GM18858 (cell line): ENCODE results near the gene GPR176.
A peak's percentile ranks its signal among the peaks of the same experiment; 100 is the strongest.

Experiments used
- ATAC-seq: cut with Tn5 transposase; IDR thresholded peaks from one replicate; pipeline ENCODE4 v1.9.1; 2021; ENCODE audit not compliant: unreplicated experiment

GPR176 gene

DNA sequence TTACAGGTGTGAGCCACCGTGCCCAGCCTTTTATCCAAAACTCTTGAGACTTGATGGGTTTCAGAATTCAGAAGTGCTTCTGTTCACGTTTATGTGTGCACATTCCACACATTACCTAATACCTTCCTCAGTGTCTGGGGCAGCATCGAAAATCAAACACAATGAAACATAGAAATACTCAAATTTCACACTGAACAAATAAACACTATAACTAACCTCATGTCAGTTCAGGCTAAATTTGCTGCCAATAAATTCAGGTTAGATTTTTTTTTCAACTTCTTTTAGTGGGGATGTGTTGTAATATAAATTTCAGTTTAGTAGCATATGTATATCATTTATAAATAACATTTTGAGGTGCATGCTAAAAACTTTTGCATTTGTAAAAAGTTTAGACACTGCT is 16.6 kb upstream of the GPR176 start:
- no peak for ATAC-seq

DNA sequence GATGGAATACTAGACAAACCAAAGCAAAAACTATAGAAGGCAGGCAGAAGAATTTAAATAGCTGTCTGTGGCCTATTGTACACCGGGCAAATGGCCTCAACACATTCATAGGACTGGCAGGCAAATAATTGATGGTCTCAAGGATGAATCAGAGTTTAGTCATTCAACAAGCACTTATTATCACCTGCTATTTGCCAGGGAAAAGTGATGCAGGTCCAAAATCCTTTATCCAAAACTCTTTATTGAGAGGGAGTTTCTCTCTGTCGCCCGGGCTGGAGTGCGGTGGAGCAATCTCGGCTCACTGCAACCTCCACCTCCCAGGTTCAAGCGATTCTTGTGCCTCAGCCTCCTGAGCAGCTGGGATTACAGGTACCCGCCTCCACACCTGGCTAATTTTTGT is 16.1 kb upstream of the GPR176 start:
- no peak for ATAC-seq

DNA sequence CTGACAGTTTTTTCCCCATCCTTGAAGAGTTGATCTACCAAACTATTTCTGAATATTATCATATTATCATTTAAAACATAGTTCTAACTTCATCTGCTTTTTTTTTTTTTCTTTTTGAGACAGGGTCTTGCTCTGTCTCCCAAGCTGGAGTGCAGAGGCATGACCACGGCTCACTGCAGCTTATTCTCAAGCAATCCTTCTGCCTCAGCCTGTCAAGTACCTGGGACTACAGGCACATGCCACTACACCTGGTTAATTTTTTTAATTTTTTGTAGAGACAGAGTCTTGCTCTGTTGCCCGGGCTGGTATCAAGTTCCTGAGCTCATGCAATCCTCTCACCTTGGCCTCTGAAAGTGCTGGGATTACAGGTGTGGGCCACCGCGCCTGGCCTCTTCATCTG is 15.2 kb upstream of the GPR176 start:
- ATAC-seq: no peak

DNA sequence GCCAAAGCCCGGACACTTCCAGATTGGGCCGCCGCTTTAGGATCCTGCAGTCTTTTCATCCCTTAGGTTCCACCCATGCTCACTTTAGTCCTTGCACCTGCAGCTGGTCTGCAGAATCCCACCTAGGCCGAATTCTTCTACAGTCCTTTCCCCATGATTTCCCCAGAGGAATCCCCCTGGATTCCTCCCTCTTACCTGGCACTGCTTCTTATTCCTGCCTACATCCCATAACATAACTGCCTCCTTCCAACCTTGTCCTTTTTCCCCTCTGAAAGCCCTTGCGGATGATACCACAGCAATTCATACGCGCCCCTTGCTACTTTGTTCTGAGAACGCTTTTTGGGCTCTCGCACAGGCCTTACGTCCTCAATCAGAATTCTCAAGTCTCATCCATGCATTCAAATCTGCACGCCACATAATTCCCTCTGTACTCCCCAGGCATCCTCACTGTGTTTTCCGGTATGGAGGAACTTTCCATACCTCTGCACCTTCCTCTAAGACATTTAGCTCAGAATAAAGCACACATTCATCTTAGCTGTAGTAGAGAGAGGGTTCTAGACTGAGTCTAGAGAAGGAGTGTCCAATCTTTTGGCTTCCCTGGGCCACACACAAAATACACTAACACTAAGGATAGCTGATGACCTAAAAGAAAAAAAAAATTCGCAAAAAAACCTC is 14.5 kb upstream of the GPR176 start:
- no peak for ATAC-seq

DNA sequence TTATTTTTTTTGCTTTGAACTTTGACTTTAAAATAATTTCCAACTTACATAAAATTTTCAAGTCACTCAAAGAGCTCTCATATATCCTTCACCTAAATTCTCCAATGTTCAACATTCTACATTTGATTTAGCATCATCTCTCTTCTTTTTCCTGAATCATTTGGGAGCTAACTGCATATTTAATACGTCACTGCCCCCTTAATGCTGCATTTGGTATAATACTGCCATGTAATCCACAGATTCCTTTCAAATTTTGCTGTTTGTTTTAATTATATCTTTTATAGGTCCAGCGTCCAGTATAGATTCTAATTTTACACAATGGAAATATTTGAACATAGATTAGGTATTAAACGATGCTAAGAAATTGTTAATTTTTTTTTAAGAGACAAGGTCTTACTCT is 11.5 kb upstream of the GPR176 start:
- ATAC-seq: no peak

DNA sequence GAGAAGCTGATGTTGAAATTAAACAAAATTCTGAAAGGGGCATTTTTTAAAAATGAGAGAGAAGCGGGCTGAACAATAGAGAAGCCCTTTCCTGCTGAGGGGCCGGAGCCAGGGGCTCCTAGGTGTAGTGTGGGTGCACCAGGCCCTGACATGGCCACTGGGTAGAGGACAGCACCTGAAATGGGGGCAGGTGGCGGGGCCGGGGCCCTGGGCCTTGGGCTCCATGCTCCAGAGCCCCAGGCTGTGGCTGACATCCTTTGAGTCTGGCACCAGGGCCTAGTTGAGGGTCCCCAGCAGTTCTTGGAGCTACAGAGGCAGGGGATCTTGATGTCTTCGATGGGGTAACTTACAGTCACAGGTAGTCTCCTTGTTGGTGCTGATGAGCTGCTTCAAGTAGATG is 6.5 kb upstream of the GPR176 start:
- ATAC-seq: no peak

DNA sequence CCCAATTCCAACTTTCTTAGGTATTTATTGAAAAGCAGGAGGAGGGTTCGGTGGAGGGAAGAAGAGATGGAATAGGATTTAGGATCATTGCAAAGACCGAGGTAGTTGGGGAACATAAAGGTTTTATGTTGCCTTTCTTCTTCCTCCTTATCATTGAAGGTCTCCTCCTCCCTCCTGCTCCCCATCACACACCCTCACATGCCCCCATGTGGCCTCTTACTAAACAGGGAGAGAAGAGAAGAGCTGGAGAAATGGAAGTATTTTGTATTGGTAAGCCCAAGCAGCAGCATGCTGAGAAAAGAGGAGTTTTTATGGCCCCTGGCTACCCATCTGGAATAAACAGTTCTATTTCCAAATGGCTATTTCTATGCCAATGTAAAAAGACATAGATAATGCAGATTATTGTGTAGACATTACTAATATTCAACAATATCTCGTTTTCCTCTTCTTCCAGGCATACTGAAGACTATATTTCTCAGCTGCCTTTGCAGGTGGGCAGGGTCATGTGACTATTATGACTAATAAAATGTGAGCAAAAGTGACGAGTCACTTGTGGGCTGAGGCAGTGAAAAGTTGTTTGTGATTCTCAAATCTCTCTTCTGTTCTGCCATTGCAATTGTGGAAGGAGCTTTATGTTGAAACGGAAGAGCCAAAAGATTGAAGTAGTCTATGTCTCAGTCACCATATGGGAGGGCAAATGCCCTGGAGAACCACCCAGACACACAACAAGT is 5.2 kb upstream of the GPR176 start:
- no peak for ATAC-seq

DNA sequence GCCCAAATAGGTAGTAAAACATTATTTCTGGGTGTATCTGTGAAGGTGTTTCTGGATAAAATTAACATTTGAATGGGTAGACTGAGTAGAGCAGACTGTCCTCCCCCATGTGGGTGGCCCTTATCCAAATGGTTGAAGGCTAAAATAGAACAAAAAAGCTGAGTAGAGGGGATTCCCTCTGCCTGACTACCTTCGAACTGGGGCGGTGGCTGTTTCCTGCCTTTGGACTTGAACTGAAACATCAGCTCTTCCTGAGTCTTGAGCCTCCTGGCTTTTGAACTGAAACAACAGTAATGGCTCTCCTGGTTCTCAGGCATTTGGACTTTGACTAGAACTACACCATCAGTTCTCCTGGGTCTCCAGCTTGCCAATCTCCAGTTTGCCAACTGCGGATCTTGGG is 4.4 kb upstream of the GPR176 start:
- ATAC-seq: no peak

DNA sequence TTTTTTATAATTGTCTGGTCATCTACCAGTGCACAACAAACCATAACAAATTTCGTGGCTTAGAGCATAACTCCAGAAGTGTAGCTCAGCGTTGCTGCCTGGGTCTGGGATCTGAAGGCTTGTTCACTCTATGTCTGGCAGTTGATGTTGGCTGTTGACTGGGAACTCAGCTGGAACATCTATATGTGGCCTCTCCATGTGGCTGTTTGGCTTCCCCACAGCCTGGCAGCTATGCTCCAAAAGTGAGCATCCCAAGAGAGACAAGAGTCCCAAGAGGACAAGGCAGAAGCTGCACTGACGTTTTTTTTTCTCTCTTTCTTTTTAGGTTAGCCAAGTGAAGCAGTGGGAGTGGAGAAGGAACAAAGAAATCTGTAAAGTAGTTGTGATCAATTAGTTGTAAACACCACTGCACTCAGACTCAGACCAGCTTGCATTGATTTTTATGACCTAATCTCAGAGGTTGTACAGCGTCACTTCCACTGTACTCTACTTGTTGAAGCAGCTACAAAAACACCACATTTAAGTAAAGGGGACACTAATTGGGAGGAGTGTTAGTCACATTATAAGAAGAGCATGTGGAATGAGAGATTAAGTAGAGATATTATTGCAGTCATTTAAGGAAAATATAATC is 2.5 kb upstream of the GPR176 start:
- no peak for ATAC-seq

DNA sequence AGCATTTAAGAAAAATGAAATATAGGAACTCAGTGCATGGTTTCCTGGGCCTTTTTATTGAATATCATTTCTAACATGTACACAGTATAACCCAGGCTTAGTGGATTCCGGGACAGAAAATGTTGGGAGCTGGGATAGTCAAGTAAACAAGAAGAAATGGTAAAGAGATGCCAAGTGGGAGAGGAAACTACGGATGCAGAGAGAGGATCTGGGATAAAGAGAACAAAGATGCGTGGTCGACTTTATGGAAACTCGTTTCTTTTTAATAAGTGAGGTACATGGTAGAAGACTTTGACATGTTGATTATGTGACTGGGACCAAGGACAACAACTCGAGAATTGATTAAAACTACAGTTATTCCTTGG is 1.2 kb upstream of the GPR176 start:
- no peak for ATAC-seq

DNA sequence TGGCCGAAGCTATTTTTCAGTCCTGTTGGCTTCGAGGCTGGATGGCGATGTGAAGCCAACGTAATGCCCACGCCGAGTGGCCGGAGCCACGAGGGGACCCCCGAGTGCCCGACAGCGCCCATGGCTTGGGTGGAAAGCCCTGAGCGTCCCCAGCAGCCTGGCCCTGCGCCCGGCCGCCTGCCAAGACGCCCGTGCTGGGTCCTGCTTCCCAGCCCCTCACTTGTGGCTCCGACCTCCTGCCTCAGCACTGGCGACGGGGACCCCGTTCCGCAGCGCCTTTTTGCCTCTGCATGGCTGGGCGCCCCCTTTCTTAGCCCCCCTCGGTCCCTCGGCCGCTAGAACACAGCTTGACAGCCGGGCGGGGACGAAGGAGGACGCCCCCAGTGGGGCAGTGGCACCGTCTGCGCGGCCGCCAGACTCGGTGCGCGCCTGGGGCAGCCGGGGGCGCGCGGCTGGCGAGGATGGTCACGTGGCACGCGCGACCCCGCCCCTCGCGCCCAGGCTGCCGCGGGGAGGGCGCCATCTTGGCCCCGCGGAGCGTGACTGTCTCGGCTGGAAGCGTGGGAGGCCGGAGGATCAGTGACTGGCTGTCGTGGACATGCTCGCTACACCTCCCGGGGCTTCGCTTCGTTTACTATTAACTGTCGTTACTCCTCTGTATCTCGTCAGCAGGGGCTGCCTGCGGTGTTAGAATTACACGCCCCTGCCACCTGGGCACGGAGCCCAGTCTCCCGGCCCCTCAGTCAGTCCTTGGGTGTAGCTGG is 626 bp upstream of the GPR176 start:
- ATAC-seq: peak; percentile 71

DNA sequence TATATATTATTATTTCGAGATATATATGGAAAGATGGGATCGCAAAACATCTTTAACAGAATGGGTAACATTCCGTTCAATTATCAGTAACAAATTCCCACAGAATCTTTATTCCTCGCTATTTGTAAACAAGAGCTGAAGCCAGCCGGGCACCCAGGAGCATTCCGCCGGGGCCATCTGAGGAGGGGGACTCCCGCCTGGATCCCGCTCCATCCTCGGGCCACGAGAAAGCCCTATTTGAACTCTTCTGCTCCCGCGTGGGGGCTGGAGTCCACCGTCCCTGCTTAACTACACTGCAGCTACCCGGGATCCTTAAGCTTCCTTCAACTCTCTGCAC is 687 bp downstream of the GPR176 start:
- ATAC-seq: no peak

DNA sequence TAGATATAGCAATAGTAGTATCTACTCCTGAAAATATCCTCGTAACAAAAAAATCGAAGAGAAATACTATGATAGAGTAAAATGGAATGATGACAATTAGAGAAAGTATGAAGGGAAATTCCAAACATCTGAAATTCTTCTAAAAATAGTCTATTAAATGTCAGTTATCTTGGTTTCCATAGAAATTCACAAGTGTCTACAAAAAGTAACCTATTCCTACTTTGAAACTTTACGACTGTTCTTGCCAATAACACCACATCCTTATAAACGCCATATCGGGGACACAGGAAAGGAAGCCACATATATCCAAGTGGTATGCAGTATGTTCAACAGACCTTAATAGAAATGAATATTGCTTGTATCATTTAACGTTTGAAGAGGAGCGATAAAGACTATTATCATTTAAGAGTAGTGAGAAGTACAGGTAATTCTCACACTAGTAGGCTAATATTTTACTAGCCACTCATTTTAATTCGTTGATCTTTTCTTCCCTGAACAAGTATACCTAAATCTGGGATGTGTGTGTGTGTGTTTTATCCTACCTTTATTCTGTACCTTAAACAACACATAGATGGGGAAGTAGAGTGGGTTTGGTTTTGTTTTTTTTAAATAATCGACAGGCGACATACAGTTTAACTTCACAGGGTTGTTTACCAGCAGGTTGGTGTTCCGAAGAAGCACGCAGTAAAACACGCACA is 1.2 kb downstream of the GPR176 start:
- no peak for ATAC-seq

DNA sequence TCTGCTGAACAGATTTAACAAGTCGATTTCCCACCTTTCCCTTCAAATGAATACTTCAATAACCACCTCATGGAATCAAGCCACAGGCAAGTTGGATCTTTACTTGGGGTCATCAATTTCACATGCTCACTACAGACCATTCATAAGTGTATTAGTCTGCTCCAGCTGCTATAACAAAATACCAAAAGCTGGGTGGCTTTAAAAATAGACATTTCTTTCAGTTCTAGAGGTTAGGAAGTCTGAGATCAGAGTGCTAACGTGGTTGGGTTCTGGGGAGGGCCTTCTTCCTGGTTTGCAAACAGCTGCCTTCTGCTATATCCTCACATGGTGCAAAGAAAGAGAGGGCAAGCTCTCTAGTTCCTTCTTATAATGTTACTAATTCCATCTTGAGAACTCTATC is 5.1 kb downstream of the GPR176 start:
- ATAC-seq: no peak

DNA sequence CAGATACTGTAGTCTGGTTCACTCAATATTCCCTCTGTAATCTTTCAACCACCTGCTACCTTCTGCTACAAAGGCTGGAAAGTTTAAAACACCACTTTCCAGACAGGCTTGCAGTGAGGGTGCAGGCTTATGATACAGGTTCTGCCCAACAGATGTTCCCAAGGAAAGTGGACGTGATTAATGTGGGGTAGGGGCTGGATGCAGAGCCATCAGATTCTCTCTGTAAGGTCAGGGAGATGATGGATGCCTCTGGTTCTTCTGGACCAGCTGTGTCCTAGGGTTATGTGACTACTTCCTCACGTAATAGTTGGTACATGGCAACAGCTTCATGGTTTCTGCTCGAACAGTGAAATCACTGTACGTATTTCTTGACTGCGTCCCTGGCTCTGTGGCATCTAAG is 11.1 kb downstream of the GPR176 start:
- ATAC-seq: no peak

DNA sequence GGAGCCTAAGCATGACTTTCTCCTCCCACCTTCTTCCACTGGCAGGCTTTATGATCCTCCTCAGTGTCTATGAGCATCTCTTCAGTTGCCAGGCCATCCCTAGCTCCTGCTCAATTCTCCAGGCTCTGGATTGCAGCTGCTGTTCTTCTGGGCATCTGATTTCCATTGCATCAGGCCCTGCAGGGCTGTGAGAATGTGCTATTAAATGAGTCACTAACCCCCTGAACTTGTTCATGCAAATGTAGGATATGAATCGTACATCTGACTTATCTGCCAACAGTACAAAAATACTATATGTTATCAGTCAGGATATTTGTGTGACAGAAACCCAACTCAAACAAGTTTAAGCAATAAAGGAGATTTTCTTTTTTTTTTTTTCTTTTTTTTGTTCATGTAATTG is 11.9 kb downstream of the GPR176 start:
- no peak for ATAC-seq

DNA sequence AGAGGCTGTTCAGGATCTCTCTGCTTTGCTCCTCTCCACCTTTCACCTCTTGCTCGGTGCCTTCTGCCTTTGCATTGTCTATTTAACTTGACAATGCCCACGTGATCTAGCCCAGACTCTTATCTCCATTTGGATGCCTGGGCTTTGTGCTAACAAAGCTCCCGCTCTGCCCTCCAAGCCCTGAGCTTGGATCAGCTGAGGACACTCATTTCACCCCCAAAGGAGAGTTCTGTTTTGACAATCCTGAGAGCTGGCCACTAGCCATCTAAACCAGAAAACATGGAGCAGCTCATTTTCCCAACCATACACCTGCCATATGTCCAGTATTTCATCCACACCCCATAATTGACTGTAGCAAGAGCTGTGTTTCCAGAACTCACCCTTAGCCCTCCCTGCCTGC is 12.8 kb downstream of the GPR176 start:
- ATAC-seq: no peak

DNA sequence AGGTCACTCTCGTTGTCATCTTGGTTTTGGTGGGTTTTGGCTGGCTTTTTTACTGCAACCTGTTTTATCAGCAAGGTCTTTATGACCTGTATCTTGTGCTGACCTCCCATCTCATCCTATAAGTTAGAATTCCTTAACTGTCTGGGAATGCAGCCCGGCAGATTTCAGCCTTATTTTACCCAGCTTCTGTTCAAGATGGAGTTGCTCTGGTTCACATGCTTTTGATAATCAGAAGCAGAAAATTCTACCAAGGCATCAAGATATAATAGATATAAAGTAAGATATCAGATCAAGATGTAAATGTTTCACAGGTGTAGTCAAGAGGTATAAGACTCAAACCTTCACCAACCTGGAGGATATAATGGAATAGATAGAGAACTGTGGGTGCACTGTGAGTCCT is 16.0 kb downstream of the GPR176 start:
- no peak for ATAC-seq

DNA sequence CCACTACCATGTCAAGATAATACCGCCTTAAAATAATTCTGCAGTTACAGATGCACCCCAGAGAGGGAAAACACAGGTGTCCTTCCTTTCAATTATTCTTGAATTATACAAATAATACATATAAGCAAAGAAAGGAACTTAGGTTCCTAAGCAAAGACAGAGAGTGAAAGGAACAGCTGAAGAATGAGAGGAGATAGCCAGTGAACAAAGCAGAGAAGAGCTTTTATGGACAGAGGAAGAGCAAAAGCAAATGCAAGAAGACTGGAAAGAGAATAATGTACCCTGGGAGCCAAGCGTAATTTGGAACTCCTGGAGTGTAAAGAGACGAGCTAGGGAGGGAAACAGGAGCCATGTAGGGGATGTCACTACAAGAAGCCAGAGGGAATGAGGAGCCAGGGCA is 21.7 kb downstream of the GPR176 start:
- no peak for ATAC-seq

DNA sequence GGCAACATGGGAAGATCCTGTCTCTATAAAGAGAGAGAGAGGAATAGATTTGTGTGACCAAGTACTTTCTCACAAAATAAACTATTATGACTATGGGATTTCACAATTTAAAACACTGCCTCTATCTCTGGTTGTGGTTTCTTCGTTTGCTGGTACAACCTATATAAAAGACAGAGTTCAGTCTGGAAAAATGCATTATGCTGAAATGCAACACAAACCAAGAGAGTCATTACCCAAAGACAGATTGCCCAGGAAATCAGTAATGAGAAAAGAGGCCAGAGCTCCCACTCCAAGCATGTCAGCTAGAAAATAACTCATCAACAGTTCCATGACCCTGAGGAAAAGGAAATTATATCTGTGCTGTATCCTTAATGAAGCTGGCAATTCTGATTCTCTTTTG is 23.2 kb downstream of the GPR176 start:
- ATAC-seq: no peak

DNA sequence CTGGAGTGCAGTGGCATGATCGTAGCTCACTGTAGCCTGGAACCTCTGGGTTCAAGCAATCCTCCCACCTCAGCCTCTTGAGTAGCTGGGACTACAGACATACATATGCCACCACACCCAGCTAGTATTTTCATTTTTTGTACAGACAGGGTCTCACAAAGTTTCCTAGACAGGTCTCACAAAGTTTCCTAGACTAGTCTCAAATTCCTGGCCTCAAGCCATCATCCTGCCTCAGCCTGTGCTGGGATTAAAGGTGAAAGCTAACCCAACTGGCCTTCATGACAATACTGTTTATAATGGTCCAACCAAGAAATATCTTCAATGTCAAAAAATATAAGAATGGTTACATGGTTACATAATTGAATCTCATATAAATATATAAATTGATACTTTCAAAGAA is 24.0 kb downstream of the GPR176 start:
- no peak for ATAC-seq
